Measurements from ENCODE around the gene MINDY4.

Gene MINDY4

DNA sequence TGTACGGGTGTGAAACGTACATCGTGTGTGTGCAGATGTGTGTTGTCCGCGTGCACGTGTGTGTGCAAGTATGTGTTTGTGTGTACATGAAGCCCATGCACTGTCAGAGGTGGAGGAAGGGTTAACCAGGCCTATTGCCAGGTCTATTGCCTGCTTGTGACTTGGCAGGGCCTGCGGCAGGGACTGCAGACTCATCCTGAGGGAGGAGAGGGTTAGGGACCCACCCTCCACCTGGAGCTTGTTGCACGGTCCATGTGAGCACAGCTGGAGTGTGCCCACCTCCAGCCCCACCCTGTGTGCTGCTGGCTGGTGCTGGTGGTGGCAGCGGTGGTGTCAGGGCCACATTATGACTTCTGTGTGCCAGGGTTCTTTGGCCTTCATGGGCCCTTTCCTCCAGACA, 133.3 kb downstream of the MINDY4 start:
- peak; percentile 8 for DNase-seq (ENCODE audit: low read depth)
- TF ChIP-seq, protein P1, sequence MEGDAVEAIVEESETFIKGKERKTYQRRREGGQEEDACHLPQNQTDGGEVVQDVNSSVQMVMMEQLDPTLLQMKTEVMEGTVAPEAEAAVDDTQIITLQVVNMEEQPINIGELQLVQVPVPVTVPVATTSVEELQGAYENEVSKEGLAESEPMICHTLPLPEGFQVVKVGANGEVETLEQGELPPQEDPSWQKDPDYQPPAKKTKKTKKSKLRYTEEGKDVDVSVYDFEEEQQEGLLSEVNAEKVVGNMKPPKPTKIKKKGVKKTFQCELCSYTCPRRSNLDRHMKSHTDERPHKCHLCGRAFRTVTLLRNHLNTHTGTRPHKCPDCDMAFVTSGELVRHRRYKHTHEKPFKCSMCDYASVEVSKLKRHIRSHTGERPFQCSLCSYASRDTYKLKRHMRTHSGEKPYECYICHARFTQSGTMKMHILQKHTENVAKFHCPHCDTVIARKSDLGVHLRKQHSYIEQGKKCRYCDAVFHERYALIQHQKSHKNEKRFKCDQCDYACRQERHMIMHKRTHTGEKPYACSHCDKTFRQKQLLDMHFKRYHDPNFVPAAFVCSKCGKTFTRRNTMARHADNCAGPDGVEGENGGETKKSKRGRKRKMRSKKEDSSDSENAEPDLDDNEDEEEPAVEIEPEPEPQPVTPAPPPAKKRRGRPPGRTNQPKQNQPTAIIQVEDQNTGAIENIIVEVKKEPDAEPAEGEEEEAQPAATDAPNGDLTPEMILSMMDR (IDR thresholded peaks at IDR 0.05; ENCODE audit: insufficient read depth, low read depth, low read length, missing control alignments), result no peak
- H3K4me3 ChIP-seq (ENCODE audit: low read length), result no peak overlapping the region

DNA sequence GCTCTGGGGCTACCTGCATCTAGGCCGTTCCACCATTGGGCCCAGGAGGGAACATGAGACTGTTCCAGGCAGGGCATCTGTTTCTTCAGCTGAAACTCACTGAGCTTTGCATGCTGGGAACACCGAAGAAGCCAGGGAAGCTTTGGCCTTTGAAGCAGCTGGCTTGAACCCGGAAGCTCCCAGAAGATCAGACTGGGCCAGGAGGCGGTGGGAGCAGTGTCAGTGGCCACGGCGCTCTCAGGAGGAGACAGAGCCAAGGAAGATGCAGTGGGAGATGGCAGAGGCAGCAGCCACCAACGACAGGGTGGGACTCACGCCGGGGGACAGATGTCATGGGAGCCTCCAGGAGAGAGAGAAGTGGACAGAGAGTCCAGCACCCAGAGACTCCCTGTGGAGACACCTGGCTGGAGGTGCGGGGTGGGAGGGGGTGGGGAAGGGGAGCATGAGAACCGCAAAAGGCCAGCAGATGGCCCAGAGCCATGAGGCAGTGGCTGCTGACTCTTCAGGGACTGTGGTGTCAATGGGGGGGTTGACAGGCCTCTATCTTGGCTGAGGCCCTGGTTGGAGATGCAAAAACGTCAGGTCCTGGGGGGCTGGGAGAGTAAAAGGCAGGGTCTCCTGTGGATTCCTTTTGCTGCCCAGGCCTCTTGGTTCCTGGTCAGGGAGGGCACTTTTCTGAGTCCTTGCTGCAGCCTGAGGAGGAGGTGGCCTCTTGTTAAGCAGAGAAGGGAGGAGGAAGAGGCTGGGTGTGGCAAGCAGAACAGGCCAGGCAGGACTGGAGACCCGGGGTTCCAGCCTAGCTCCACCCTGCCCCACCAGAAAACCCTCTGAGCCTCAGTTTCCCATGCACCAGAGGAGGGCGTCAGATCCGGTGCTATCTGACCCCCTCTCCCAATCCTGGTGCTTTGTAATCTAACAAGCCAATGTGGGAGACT, 134.1 kb downstream of the MINDY4 start:
- DNase-seq (ENCODE audit: low read depth), result peak; percentile 11
- TF ChIP-seq, protein P1 (IDR thresholded peaks at IDR 0.05; ENCODE audit: insufficient read depth, low read depth, low read length, missing control alignments), result no peak
- H3K4me3 ChIP-seq (ENCODE audit: low read length), result no peak overlapping the region

DNA sequence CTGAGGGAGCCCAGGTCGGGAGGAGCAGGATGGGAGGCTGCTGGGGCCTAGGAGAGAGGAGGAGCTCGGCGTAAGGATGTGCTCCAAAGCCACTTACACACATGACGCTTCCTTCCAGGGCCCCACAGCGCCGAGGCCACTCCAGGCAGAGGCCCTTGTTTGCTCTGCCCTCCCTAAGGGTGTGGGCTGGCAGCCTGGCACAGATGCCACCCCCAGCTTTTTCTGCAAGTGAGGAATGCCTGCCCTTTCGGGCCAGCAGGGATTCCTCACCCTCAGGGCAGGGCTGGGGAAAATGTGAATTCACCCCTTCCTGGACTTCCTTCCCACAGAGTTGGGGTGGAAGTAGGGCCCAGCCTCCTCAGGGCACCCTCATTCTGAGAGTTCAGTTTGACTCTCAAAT, 134.8 kb downstream of the MINDY4 start:
- no peak overlapping the region for H3K4me3 ChIP-seq (ENCODE audit: low read length)
- DNase-seq (ENCODE audit: low read depth), result no peak
- TF ChIP-seq, protein P1 (IDR thresholded peaks at IDR 0.05; ENCODE audit: insufficient read depth, low read depth, low read length, missing control alignments), result no peak

DNA sequence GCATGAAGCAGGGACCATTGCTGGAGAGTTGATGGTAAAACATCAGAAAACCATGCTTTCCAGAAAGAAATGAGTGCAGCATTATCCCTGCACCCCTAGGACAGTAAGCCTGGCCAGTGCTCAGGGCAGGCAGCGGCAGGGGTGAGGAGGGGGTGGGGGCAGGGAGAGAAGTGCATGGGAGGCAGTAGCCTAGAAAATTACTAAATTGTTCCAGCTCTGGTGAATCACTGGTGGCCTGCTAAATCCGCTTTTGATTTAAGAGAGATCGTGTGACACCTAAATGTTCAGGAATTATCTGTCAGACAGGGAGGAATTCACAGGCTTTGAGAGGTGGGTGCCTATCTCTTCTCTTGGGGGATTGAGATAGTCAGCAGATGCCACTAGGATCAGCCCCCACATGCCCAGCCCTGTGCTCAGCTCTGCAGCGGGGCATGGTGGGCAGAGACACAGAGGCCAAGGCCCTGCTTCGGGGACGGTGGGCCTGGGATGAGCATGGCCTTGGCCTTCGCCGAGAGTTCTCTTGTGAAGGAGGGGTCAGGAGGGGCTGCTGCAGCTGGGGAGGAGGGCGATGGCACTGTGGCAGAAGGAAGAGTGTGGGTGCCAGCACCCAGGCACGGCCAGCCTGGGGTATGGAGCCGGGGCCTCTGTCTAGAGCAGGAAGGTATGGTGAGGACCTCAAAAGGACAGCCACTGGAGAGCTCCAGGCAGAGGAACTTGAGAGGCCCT, 135.5 kb downstream of the MINDY4 start:
- no peak for DNase-seq (ENCODE audit: low read depth)
- TF ChIP-seq, protein P1 (IDR thresholded peaks at IDR 0.05; ENCODE audit: insufficient read depth, low read depth, low read length, missing control alignments), result no peak
- H3K4me3 ChIP-seq (ENCODE audit: low read length), result no peak overlapping the region

DNA sequence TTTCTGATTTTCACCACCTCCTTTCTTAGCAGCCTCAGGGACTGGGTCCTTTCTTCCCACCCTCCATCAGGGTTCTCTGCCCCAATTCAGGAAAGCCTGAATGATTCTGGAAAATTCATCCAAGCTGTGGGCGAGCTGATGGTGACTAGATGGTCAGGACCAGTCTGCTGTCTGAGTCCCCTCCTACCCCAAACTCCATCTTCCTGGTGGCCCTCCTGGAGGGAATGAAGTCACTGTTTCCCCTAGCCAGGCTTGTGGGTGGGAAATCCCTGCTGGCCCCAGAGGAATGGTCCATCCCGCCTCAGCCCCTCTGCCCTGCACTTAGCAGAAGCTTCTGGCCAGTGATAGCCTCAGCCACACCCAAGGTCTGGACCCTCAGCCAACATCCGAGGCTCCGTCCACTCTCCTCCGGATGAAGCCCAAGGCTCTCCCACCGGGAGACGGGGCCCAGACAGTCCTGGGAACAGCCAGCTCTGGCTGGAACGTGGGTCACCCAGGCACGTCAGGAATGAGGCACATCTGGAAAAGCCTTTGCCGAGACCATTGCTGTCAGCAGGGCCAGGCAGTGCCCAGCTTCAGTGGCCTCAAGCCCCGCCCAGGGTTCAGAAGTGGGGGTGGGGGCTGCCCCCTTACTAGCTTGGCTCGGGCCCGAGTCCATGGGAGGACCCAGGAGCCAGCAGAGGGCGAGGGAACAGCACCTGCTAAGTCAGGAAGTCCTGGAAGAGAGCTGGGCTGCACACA, 136.5 kb downstream of the MINDY4 start:
- TF ChIP-seq, protein P1 (IDR thresholded peaks at IDR 0.05; ENCODE audit: insufficient read depth, low read depth, low read length, missing control alignments), result no peak
- DNase-seq (ENCODE audit: low read depth), result no peak
- H3K4me3 ChIP-seq (ENCODE audit: low read length), result no peak overlapping the region

DNA sequence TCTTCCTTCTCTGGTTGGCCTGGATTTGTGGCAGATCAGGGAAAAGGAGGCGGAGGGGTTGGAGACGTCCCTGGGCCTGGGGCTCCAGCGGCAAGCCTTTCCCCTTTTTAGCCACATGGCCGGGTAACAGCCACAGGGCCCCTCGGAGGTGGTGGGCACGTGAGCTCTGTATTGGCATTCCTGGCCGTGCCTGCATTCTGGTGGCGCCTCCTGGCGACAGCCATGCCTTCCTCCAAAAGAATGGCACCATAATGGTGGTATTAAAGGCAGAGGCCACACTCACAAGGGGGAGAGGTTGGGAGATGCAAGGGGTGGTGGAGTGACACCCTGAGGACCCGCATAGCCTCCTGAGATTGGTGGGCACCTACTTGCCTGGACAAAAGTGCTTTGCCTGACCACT, 137.5 kb downstream of the MINDY4 start:
- H3K4me3 ChIP-seq (ENCODE audit: low read length), result no peak overlapping the region
- DNase-seq (ENCODE audit: low read depth), result no peak
- TF ChIP-seq, protein P1 (IDR thresholded peaks at IDR 0.05; ENCODE audit: insufficient read depth, low read depth, low read length, missing control alignments), result no peak
